ENCODE results near the gene IFIT3.

The IFIT3 gene

GRCh38 chr10:89377705-89378637, 50.2 kb downstream of the IFIT3 start, which contains the start of gene IFIT1B:
Gene IFIT1B (plus strand): TSS chr10:89378056. CDS start chr10:89378136, 80 bp downstream.
- no peak for TF ChIP-seq ZFX (IDR thresholded peaks at IDR 0.05)
- no peak for TF ChIP-seq CTCF (conservative IDR thresholded peaks at IDR 0.05)

GRCh38 chr10:89379103-89379502, 51.3 kb downstream of the IFIT3 start:
- no peak overlapping the region for H3K27ac ChIP-seq
- TF ChIP-seq ZFX (IDR thresholded peaks at IDR 0.05) (no peak), CTCF (conservative IDR thresholded peaks at IDR 0.05) (no peak)

More at GRCh38 chr10:89377705-89378637, 50.2 kb downstream of the IFIT3 start, which contains the start of gene IFIT1B:
- H3K27ac ChIP-seq, result no peak within 1 kb of the TSS

- no peak for TF ChIP-seq CTCF (conservative IDR thresholded peaks at IDR 0.05)
- TF ChIP-seq ZFX (IDR thresholded peaks at IDR 0.05), result no peak
- H3K27ac ChIP-seq, result no peak overlapping the region
Measured at GRCh38 chr10:89382757-89383156, 55.0 kb downstream of the IFIT3 start.

- no peak overlapping the region for H3K27ac ChIP-seq
- TF ChIP-seq ZFX (IDR thresholded peaks at IDR 0.05) (no peak), CTCF (conservative IDR thresholded peaks at IDR 0.05) (no peak)
Measured at GRCh38 chr10:89384474-89385340, 56.9 kb downstream of the IFIT3 start.

GRCh38 chr10:89388806-89389205, 61.0 kb downstream of the IFIT3 start:
- no peak for TF ChIP-seq ZFX (IDR thresholded peaks at IDR 0.05)
- TF ChIP-seq CTCF (conservative IDR thresholded peaks at IDR 0.05), result no peak
- no peak overlapping the region for H3K27ac ChIP-seq

GRCh38 chr10:89389254-89389653, 61.5 kb downstream of the IFIT3 start:
- no peak overlapping the region for H3K27ac ChIP-seq
- TF ChIP-seq CTCF (conservative IDR thresholded peaks at IDR 0.05), result peak; percentile 40
- TF ChIP-seq ZFX (IDR thresholded peaks at IDR 0.05), result no peak

Data from C4-2B (cell line).